DOHH2 (cell line): Measurements from ENCODE around the gene UGT2B17.
"Not testable (repeated sequence)": the region's sequence is repeated elsewhere in the genome, so short reads cannot be mapped to it uniquely, and the experiment has no call there.

Source experiments
- EZH2phosphoT487 ChIP-seq: fragments of 200-600 bp; sonication (generic); IDR thresholded peaks from 2 replicates; pipeline ENCODE4 v1.6.1; 2017; ENCODE audit warnings: borderline replicate concordance, mild to moderate bottlenecking, antibody characterized with exemption, low read length, moderate library complexity, mixed read lengths
- TF ChIP-seq, protein P1 (sequence below): fragments of 200-600 bp; sonication (generic); IDR thresholded peaks from one replicate; pipeline ENCODE4 v1.5.1; 2014; ENCODE audit warnings: antibody characterized with exemption, mild to moderate bottlenecking, low read depth, low read length; ENCODE audit not compliant: poor library complexity, severe bottlenecking

DNA sequence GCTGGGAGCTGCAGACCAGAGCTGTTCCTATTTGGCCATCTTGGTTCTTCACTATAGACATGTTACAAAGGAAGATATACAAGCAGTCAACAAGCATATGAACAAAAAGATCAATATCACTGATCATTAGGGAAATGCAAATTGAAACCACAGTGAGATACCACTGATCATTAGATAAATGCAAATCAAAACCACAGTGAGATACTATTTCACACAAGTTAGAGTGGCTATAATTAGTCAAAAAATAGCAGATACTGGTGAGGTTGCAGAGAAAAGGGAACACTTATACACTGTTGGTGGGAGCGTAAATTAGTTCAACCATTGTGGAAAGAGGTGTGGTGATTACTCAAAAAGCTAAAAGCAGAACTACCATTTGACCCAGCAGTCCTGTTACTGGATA, 70.7 kb downstream of the UGT2B17 start:
- TF ChIP-seq, protein P1, sequence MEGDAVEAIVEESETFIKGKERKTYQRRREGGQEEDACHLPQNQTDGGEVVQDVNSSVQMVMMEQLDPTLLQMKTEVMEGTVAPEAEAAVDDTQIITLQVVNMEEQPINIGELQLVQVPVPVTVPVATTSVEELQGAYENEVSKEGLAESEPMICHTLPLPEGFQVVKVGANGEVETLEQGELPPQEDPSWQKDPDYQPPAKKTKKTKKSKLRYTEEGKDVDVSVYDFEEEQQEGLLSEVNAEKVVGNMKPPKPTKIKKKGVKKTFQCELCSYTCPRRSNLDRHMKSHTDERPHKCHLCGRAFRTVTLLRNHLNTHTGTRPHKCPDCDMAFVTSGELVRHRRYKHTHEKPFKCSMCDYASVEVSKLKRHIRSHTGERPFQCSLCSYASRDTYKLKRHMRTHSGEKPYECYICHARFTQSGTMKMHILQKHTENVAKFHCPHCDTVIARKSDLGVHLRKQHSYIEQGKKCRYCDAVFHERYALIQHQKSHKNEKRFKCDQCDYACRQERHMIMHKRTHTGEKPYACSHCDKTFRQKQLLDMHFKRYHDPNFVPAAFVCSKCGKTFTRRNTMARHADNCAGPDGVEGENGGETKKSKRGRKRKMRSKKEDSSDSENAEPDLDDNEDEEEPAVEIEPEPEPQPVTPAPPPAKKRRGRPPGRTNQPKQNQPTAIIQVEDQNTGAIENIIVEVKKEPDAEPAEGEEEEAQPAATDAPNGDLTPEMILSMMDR: not testable (repeated sequence)
- TF ChIP-seq EZH2phosphoT487: not testable (repeated sequence)
